ENCODE results near the gene GREB1L. TPM values are rescaled to one million over a fixed set of nuclear protein-coding genes. Genes with fewer than 3 reads are reported as not detected.

GREB1L gene
- total and polyA plus RNA-seq, 2 donors (not counting 1 experiment from before 2014, with no cell fraction given), result 0.33 to 0.41 TPM

GRCh38 chr18:21389283-21389682, 147.3 kb downstream of the GREB1L start:
- H2AFZ ChIP-seq (ENCODE audit: low read length), result no peak overlapping the region
- no peaks in the 10 kb centered on the region for H3K4me1 ChIP-seq (ENCODE audit: control insufficient read depth, extremely low read depth, insufficient read depth, low read length)
- no peaks in the 10 kb centered on the region for H3K9me3 ChIP-seq (ENCODE audit: control insufficient read depth, insufficient read depth, low read depth, low read length)
- no peaks in the 10 kb centered on the region for H3K79me2 ChIP-seq (ENCODE audit: control insufficient read depth, insufficient read depth, low read length)
- TF ChIP-seq CTCF (conservative IDR thresholded peaks at IDR 0.05 in 1 of 2, IDR thresholded peaks at IDR 0.05 in 1 of 2; ENCODE audit: low read depth in 1 of 2, low read length in 2 of 2) (no peak), EZH2 (IDR thresholded peaks at IDR 0.05; ENCODE audit: low read length, missing control alignments) (no peak)
- no peak overlapping the region for H3K4me3 ChIP-seq (replicated peaks in 1 of 4; ENCODE audit: control extremely low read depth in 1 of 4, insufficient read depth in 1 of 4, low read depth in 3 of 4, low read length in 4 of 4)
- no peaks in the 10 kb centered on the region for H4K20me1 ChIP-seq (ENCODE audit: control insufficient read depth, extremely low read depth, insufficient read depth, low read length)
- no peak for DNase-seq (ENCODE audit: low read depth in 2 of 2)
- no peaks in the 10 kb centered on the region for H3K36me3 ChIP-seq (ENCODE audit: control insufficient read depth, insufficient read depth, low read length)
- H3K9ac ChIP-seq (ENCODE audit: insufficient read depth, low read length), result no peak overlapping the region
- no peaks in the 10 kb centered on the region for H3K27me3 ChIP-seq (ENCODE audit: control insufficient read depth, insufficient read depth, low read length)
- H3K27ac ChIP-seq (ENCODE audit: insufficient read depth, low read length), result no peak overlapping the region
- no peak overlapping the region for H3K4me2 ChIP-seq (ENCODE audit: extremely low read depth, insufficient read depth, low read length)

GRCh38 chr18:21389903-21390302, 147.9 kb downstream of the GREB1L start:
- H3K79me2 ChIP-seq (ENCODE audit: control insufficient read depth, insufficient read depth, low read length), result no peaks in the 10 kb centered on the region
- no peaks in the 10 kb centered on the region for H3K27me3 ChIP-seq (ENCODE audit: control insufficient read depth, insufficient read depth, low read length)
- H3K4me1 ChIP-seq (ENCODE audit: control insufficient read depth, extremely low read depth, insufficient read depth, low read length), result no peaks in the 10 kb centered on the region
- H3K4me2 ChIP-seq (ENCODE audit: extremely low read depth, insufficient read depth, low read length), result no peak overlapping the region
- no peak overlapping the region for H3K27ac ChIP-seq (ENCODE audit: insufficient read depth, low read length)
- no peak for DNase-seq (ENCODE audit: low read depth in 2 of 2)
- no peak overlapping the region for H3K9ac ChIP-seq (ENCODE audit: insufficient read depth, low read length)
- H3K9me3 ChIP-seq (ENCODE audit: control insufficient read depth, insufficient read depth, low read depth, low read length), result no peaks in the 10 kb centered on the region
- H3K4me3 ChIP-seq (replicated peaks in 1 of 4; ENCODE audit: control extremely low read depth in 1 of 4, insufficient read depth in 1 of 4, low read depth in 3 of 4, low read length in 4 of 4), result no peak overlapping the region
- no peak overlapping the region for H2AFZ ChIP-seq (ENCODE audit: low read length)
- TF ChIP-seq CTCF (conservative IDR thresholded peaks at IDR 0.05 in 1 of 2, IDR thresholded peaks at IDR 0.05 in 1 of 2; ENCODE audit: low read depth in 1 of 2, low read length in 2 of 2), result no peak
- TF ChIP-seq EZH2 (IDR thresholded peaks at IDR 0.05; ENCODE audit: low read length, missing control alignments), result no peak
- H3K36me3 ChIP-seq (ENCODE audit: control insufficient read depth, insufficient read depth, low read length), result no peaks in the 10 kb centered on the region
- H4K20me1 ChIP-seq (ENCODE audit: control insufficient read depth, extremely low read depth, insufficient read depth, low read length), result no peaks in the 10 kb centered on the region

- Histone ChIP-seq H3K4me3 (replicated peaks in 1 of 4; ENCODE audit: control extremely low read depth in 1 of 4, insufficient read depth in 1 of 4, low read depth in 3 of 4, low read length in 4 of 4) (no peak overlapping the region), H3K4me2 (ENCODE audit: extremely low read depth, insufficient read depth, low read length) (no peak overlapping the region), H3K4me1 (ENCODE audit: control insufficient read depth, extremely low read depth, insufficient read depth, low read length) (no peaks in the 10 kb centered on the region), H3K9ac (ENCODE audit: insufficient read depth, low read length) (no peak overlapping the region), H3K9me3 (ENCODE audit: control insufficient read depth, insufficient read depth, low read depth, low read length) (no peaks in the 10 kb centered on the region), H3K27ac (ENCODE audit: insufficient read depth, low read length) (no peak overlapping the region), H3K27me3 (ENCODE audit: control insufficient read depth, insufficient read depth, low read length) (no peaks in the 10 kb centered on the region), H4K20me1 (ENCODE audit: control insufficient read depth, extremely low read depth, insufficient read depth, low read length) (no peaks in the 10 kb centered on the region), H3K79me2 (ENCODE audit: control insufficient read depth, insufficient read depth, low read length) (no peaks in the 10 kb centered on the region), H3K36me3 (ENCODE audit: control insufficient read depth, insufficient read depth, low read length) (no peaks in the 10 kb centered on the region), H2AFZ (ENCODE audit: low read length) (no peak overlapping the region)
- TF ChIP-seq EZH2 (IDR thresholded peaks at IDR 0.05; ENCODE audit: low read length, missing control alignments) (no peak), CTCF (conservative IDR thresholded peaks at IDR 0.05 in 1 of 2, IDR thresholded peaks at IDR 0.05 in 1 of 2; ENCODE audit: low read depth in 1 of 2, low read length in 2 of 2) (no peak)
- DNase-seq (ENCODE audit: low read depth in 2 of 2), result peak; percentile 20 to 79
Observed at GRCh38 chr18:21391074-21391673, 149.1 kb downstream of the GREB1L start.

Data from fibroblast of lung (primary cell).